IPS-NIHi7 (cell line): ENCODE data around the gene ASTN2.

ENCODE experiments used
- DNase-seq: peaks from one replicate; pipeline ENCODE4 v3.0.0; 2012; ENCODE audit warnings: mixed read lengths; ENCODE audit errors: extremely low spot score

The ASTN2 gene

GRCh38 chr9:117178596-117179375 is 236.1 kb downstream of the ASTN2 start:
- DNase-seq = no peak

- DNase-seq = no peak
These were observed 244.3 kb downstream of the ASTN2 start for GRCh38 chr9:117170567-117170966.

GRCh38 chr9:117169089-117169621 is 245.7 kb downstream of the ASTN2 start:
- no peak for DNase-seq

GRCh38 chr9:117164512-117164911 is 250.3 kb downstream of the ASTN2 start:
- no peak for DNase-seq

GRCh38 chr9:117160254-117160653 is 254.6 kb downstream of the ASTN2 start:
- DNase-seq = peak; percentile 25

GRCh38 chr9:117156771-117157535 is 257.9 kb downstream of the ASTN2 start:
- DNase-seq = no peak

- no peak for DNase-seq
These were observed 258.6 kb downstream of the ASTN2 start for GRCh38 chr9:117156144-117156688.

GRCh38 chr9:117153021-117153420 is 261.8 kb downstream of the ASTN2 start:
- no peak for DNase-seq

GRCh38 chr9:117151716-117152115 is 263.1 kb downstream of the ASTN2 start:
- no peak for DNase-seq

GRCh38 chr9:117149996-117150395 is 264.9 kb downstream of the ASTN2 start:
- DNase-seq = no peak

- DNase-seq = no peak
These were observed 268.9 kb downstream of the ASTN2 start for GRCh38 chr9:117145811-117146490.

GRCh38 chr9:117145081-117145480 is 269.8 kb downstream of the ASTN2 start:
- no peak for DNase-seq

- DNase-seq = no peak
These were observed 276.6 kb downstream of the ASTN2 start for GRCh38 chr9:117138231-117138630.

- DNase-seq = no peak
These were observed 278.4 kb downstream of the ASTN2 start for GRCh38 chr9:117136461-117136860.

GRCh38 chr9:117135501-117136098 is 279.3 kb downstream of the ASTN2 start:
- no peak for DNase-seq

GRCh38 chr9:117134826-117135500 is 279.9 kb downstream of the ASTN2 start:
- no peak for DNase-seq

GRCh38 chr9:117126871-117127270 is 288.0 kb downstream of the ASTN2 start:
- DNase-seq = no peak

- DNase-seq = no peak
These were observed 289.3 kb downstream of the ASTN2 start for GRCh38 chr9:117125531-117125930.

- no peak for DNase-seq
These were observed 291.1 kb downstream of the ASTN2 start for GRCh38 chr9:117123729-117124128.

GRCh38 chr9:117122953-117123352 is 291.9 kb downstream of the ASTN2 start:
- no peak for DNase-seq

GRCh38 chr9:117122102-117122501 is 292.8 kb downstream of the ASTN2 start:
- no peak for DNase-seq
